ENCODE data around the gene C5AR2. TPM values are rescaled to one million over a fixed set of nuclear protein-coding genes. Genes with fewer than 3 reads are reported as not detected.
A peak's percentile ranks its signal among the peaks of the same experiment; 100 is the strongest.
"Not testable (repeated sequence)": the region's sequence is repeated elsewhere in the genome, so short reads cannot be mapped to it uniquely, and the experiment has no call there.

The C5AR2 gene
- polyA plus RNA-seq, 4 donors: 0.34 to 0.51 (median 0.45) TPM

- DNase-seq (ENCODE audit: low read depth in 4 of 4, low spot score in 2 of 4): no peak
Observed at GRCh38 chr19:47381653-47382279, 49.8 kb downstream of the C5AR2 start.

- not testable (repeated sequence) for DNase-seq (ENCODE audit: low read depth in 4 of 4, low spot score in 2 of 4)
Observed at GRCh38 chr19:47383890-47384289, 51.9 kb downstream of the C5AR2 start.

- not testable (repeated sequence) for DNase-seq (ENCODE audit: low read depth in 4 of 4, low spot score in 2 of 4)
Observed at GRCh38 chr19:47384533-47384932, 52.6 kb downstream of the C5AR2 start.

GRCh38 chr19:47386582-47386981, 54.6 kb downstream of the C5AR2 start:
- DNase-seq (ENCODE audit: low read depth in 4 of 4, low spot score in 2 of 4): not testable (repeated sequence)

GRCh38 chr19:47387623-47388022, 55.6 kb downstream of the C5AR2 start:
- not testable (repeated sequence) for DNase-seq (ENCODE audit: low read depth in 4 of 4, low spot score in 2 of 4)

GRCh38 chr19:47388721-47389120, 56.7 kb downstream of the C5AR2 start:
- DNase-seq (ENCODE audit: low read depth in 4 of 4, low spot score in 2 of 4): not testable (repeated sequence)

GRCh38 chr19:47389150-47389556, 57.2 kb downstream of the C5AR2 start:
- DNase-seq (ENCODE audit: low read depth in 4 of 4, low spot score in 2 of 4): no peak

- DNase-seq (ENCODE audit: low read depth in 4 of 4, low spot score in 2 of 4): no peak
Observed at GRCh38 chr19:47390533-47391488, 58.8 kb downstream of the C5AR2 start.

- peak in 3 of 4 donors; percentile 8 to 21 (median 20) for DNase-seq (ENCODE audit: low read depth in 4 of 4, low spot score in 2 of 4)
Observed at GRCh38 chr19:47391510-47392223, 59.7 kb downstream of the C5AR2 start.

Other genes starting within 250 kb of the C5AR2 start
- 10 to 100 TPM; 34.9 to 38.9 (median 35.9) TPM for gene ZC3H4, start 218.4 kb upstream of the C5AR2 start, polyA plus RNA-seq (ENCODE audit: insufficient read length in 4 of 4)
- gene SAE1, start 201.3 kb upstream of the C5AR2 start, polyA plus RNA-seq (ENCODE audit: insufficient read length in 4 of 4): 100 to 1,000 TPM; 107 to 131 (median 118) TPM
- gene BBC3, start 101.0 kb upstream of the C5AR2 start, polyA plus RNA-seq (ENCODE audit: insufficient read length in 4 of 4): 1 to 10 TPM; 1.6 to 2.9 (median 2.6) TPM
- gene CCDC9, start 75.7 kb upstream of the C5AR2 start, polyA plus RNA-seq (ENCODE audit: insufficient read length in 4 of 4): 10 to 100 TPM; 19.5 to 31.8 (median 29.0) TPM
- 10 to 100 TPM in 2 of 4 donors, 1 to 10 TPM in 2; 6.4 to 12.9 (median 10.5) TPM for gene INAFM1, start 57.3 kb upstream of the C5AR2 start, polyA plus RNA-seq (ENCODE audit: insufficient read length in 4 of 4)
- gene C5AR1, start 22.3 kb upstream of the C5AR2 start, polyA plus RNA-seq (ENCODE audit: insufficient read length in 4 of 4): 10 to 100 TPM in 1 of 4 donors, 1 to 10 TPM in 3; 3.8 to 11.8 (median 6.0) TPM
- 10 to 100 TPM in 3 of 4 donors, 1 to 10 TPM in 1; 9.6 to 21.9 (median 16.0) TPM for gene DHX34, start 17.1 kb downstream of the C5AR2 start, polyA plus RNA-seq (ENCODE audit: insufficient read length in 4 of 4)
- gene MEIS3, start 87.4 kb downstream of the C5AR2 start, polyA plus RNA-seq (ENCODE audit: insufficient read length in 4 of 4): 10 to 100 TPM; 20.1 to 32.2 (median 28.9) TPM
- gene SLC8A2, start 139.7 kb downstream of the C5AR2 start, polyA plus RNA-seq (ENCODE audit: insufficient read length in 4 of 4): under 1 TPM; 0.17 to 0.44 (median 0.31) TPM
- 10 to 100 TPM; 10.4 to 15.8 (median 12.8) TPM for gene KPTN, start 152.0 kb downstream of the C5AR2 start, polyA plus RNA-seq (ENCODE audit: insufficient read length in 4 of 4)
- 100 to 1,000 TPM; 147 to 180 (median 159) TPM for gene NAPA, start 182.9 kb downstream of the C5AR2 start, polyA plus RNA-seq (ENCODE audit: insufficient read length in 4 of 4)
- under 1 TPM; 0.25 to 0.49 (median 0.38) TPM for gene ZNF541, start 241.0 kb downstream of the C5AR2 start, polyA plus RNA-seq (ENCODE audit: insufficient read length in 4 of 4)